Gastroesophageal sphincter (tissue), 4 donors: Measurements from ENCODE around the gene NCAPD2. TPM values are rescaled to one million over a fixed set of nuclear protein-coding genes. Genes with fewer than 3 reads are reported as not detected.
A peak's percentile ranks its signal among the peaks of the same experiment; 100 is the strongest.

Experiments
- ATAC-seq: fragments of 150-250 bp; one replicate; pipeline ENCODE4 v1.9.1; 2016; ENCODE audit warnings: mild to moderate bottlenecking, moderate library complexity
- H3K27ac ChIP-seq, 4 donors: fragments of 200-600 bp; sonication (generic) in 3 of 4; 1 replicate in 3 of 4; 2 replicates in 1 of 4; pipeline ENCODE4 v1.5.1; 2016 to 2019
- H3K27me3 ChIP-seq: fragments of 200-600 bp; sonication (generic); one replicate; pipeline ENCODE4 v1.5.1; 2019
- H3K36me3 ChIP-seq, 2 donors: fragments of 200-600 bp; sonication (generic); one replicate each; pipeline ENCODE4 v1.5.1; 2019; ENCODE audit warnings: control low read depth in 1 of 2
- H3K4me1 ChIP-seq, 3 donors: fragments of 200-600 bp; sonication (generic); 1 replicate in 2 of 3; 2 replicates in 1 of 3; pipeline ENCODE4 v1.5.1; 2016 to 2019; ENCODE audit warnings: control low read depth in 2 of 3
- H3K4me3 ChIP-seq, 2 donors: fragments of 200-600 bp; sonication (generic); one replicate each; pipeline ENCODE4 v1.5.1; 2019; ENCODE audit warnings: mild to moderate bottlenecking in 1 of 2, moderate library complexity in 1 of 2
- H3K9me3 ChIP-seq, 3 donors: fragments of 200-600 bp; sonication (generic); one replicate each; pipeline ENCODE4 v1.5.1; 2017 to 2019; ENCODE audit warnings: control low read depth in 2 of 3
- CTCF ChIP-seq, 4 experiments: fragments of 200-600 bp in 2 of 4; fragments of 450-650 bp in 2 of 4; sonication (generic) in 1 of 4; IDR thresholded peaks; one replicate each; pipeline ENCODE4 v1.5.1; 2017 to 2019; ENCODE audit warnings: antibody characterized with exemption in 4 of 4, mild to moderate bottlenecking in 2 of 4, moderate library complexity in 2 of 4
- EP300 ChIP-seq: sonication (generic); formaldehyde crosslinking; IDR thresholded peaks from one replicate; pipeline ENCODE4 v1.6.1; 2017; ENCODE audit warnings: antibody characterized with exemption, mild to moderate bottlenecking
- POLR2A ChIP-seq, 2 donors: fragments of 450-650 bp; IDR thresholded peaks; one replicate each; pipeline ENCODE4 v1.6.1; 2017; ENCODE audit warnings: antibody characterized with exemption in 2 of 2, mild to moderate bottlenecking in 2 of 2, moderate library complexity in 1 of 2
- POLR2AphosphoS5 ChIP-seq: sonication (generic); formaldehyde crosslinking; IDR thresholded peaks from one replicate; pipeline ENCODE4 v1.6.1; 2017; ENCODE audit warnings: antibody characterized with exemption
- WGBS, 2 donors: methylation state at CpG; one replicate each; pipeline ENCODE4 v1.1.5; 2018; ENCODE audit warnings: low coverage in 1 of 2; 5-methylcytosine and 5-hydroxymethylcytosine counted together
- total RNA-seq, 4 donors: library from RNA; depleted of rRNA; stranded (reverse); fragments of >200 nt; gene quantifications; one replicate each; pipeline ENCODE4 v1.1.0, GENCODE V29; 2016

Gene NCAPD2
- total RNA-seq, 4 donors from 2014 or later, result 21.2 to 28.0 (median 24.8) TPM

- TF ChIP-seq POLR2AphosphoS5 (no peak), POLR2A (IDR thresholded peaks at IDR 0.05) (no peak), EP300 (no peak), CTCF (IDR thresholded peaks at IDR 0.05) (no peak)
- 81 to 93% methylated on average over 2 of the region's 12 CpGs for WGBS, 2 donors
- Histone ChIP-seq H3K27ac (no peak overlapping the region), H3K4me3 (no peak overlapping the region), H3K4me1 (peaks cover 3 to 31% (median 5%) of the 10 kb centered on the region in 3 donors), H3K27me3 (no peaks in the 10 kb centered on the region), H3K36me3 (peaks cover 0 to 85% of the 10 kb centered on the region in 2 donors), H3K9me3 (no peaks in the 10 kb centered on the region)
- ATAC-seq, result no peak
Observed at GRCh38 chr12:6457220-6457945, 36.5 kb upstream of the NCAPD2 start.

- Histone ChIP-seq H3K9me3 (no peaks in the 10 kb centered on the region), H3K27me3 (no peaks in the 10 kb centered on the region), H3K4me1 (peaks cover 0 to 30% (median 0%) of the 10 kb centered on the region in 3 donors), H3K36me3 (peaks cover 0 to 92% of the 10 kb centered on the region in 2 donors), H3K4me3 (no peak overlapping the region), H3K27ac (no peak overlapping the region)
- TF ChIP-seq POLR2A (IDR thresholded peaks at IDR 0.05), result no peak
- TF ChIP-seq CTCF (IDR thresholded peaks at IDR 0.05), result no peak
- no peak for TF ChIP-seq POLR2AphosphoS5
- no peak for TF ChIP-seq EP300
- 90 to 92% methylated on average over 5 to 13 of the region's 14 CpGs for WGBS, 2 donors
- ATAC-seq, result no peak
Observed at GRCh38 chr12:6458281-6459003, 35.5 kb upstream of the NCAPD2 start.

DNA sequence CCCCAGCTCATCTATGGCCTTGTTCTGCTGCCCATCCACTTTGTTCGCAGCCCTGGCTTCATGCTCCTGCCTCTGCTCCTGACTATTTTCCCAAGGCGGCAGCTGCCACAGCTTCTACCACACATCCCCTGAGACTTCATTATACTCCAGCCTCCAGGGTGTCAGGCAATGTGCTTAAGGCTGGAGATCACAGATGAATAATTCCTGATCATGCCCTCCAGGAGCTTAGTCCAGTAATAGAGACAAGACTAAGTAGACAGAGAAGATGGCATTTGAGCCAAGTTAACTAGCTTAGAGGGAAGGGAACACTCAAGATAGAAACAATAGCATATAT lies 34.9 kb upstream of the NCAPD2 start:
- WGBS, 2 donors, result 100% methylated on average over 1 of the region's 2 CpGs; no CpG with 5 or more reads in 1 of the 2 donors
- no peak overlapping the region for H3K4me3 ChIP-seq
- peaks cover 0 to 28% (median 0%) of the 10 kb centered on the region in 3 donors for H3K4me1 ChIP-seq
- ATAC-seq, result no peak
- no peaks in the 10 kb centered on the region for H3K27me3 ChIP-seq
- no peaks in the 10 kb centered on the region for H3K9me3 ChIP-seq
- no peak overlapping the region for H3K27ac ChIP-seq
- no peak for TF ChIP-seq EP300
- no peak for TF ChIP-seq POLR2A (IDR thresholded peaks at IDR 0.05)
- H3K36me3 ChIP-seq, result peaks cover 0 to 92% of the 10 kb centered on the region in 2 donors

DNA sequence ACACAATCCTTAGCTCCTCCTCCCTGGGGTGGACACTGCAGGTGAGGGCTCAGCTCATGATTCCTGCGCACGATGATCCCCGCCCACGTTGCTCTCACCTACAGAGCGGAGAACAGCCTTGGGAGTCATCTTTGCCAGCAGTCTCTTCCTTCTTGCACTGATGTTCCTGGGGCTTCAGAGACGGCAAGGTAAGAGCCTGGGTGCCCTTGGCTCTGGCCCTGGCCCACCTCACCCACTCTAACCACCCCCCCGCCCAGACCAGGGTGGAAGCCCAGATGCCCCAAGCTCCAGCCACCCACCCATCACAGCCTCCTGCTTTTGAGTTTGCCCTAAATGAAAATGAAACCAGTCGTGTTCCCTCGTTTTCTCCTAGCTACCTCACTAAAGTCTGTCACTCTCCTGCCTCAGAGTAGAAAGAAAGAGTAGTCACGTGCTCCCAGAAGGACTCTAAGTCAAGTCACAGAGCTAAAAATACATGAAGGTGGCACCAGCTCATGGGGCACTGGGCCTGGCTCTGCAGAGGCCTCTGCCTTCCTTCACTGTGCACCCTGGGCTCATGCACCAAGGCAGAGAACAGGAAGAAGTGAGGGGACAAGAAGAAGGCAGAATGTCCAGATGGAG lies 33.0 kb upstream of the NCAPD2 start:
- no peak for ATAC-seq
- Histone ChIP-seq H3K4me1 (peaks cover 0 to 40% (median 0%) of the 10 kb centered on the region in 3 donors), H3K9me3 (no peaks in the 10 kb centered on the region), H3K27me3 (no peaks in the 10 kb centered on the region), H3K4me3 (no peak overlapping the region), H3K36me3 (peaks cover 0 to 91% of the 10 kb centered on the region in 2 donors), H3K27ac (peak overlapping the region in 3 of 4 donors; percentile 5 to 60 (median 54))
- 80 to 88% methylated on average over 4 to 9 of the region's 10 CpGs for WGBS, 2 donors
- no peak for TF ChIP-seq CTCF (IDR thresholded peaks at IDR 0.05)
- TF ChIP-seq POLR2A (IDR thresholded peaks at IDR 0.05), result no peak
- TF ChIP-seq EP300, result no peak
- TF ChIP-seq POLR2AphosphoS5, result no peak

GRCh38 chr12:6461401-6462233 lies 32.3 kb upstream of the NCAPD2 start:
- ATAC-seq, result peak; percentile 39
- TF ChIP-seq CTCF (IDR thresholded peaks at IDR 0.05), result no peak
- TF ChIP-seq POLR2AphosphoS5, result no peak
- no peak for TF ChIP-seq POLR2A (IDR thresholded peaks at IDR 0.05)
- no peak for TF ChIP-seq EP300

More at GRCh38 chr12:6461401-6462233, 32.3 kb upstream of the NCAPD2 start:
- H3K4me3 ChIP-seq, result no peak overlapping the region
- H3K9me3 ChIP-seq, result no peaks in the 10 kb centered on the region
- no peaks in the 10 kb centered on the region for H3K27me3 ChIP-seq
- H3K4me1 ChIP-seq, result peaks cover 0 to 47% (median 0%) of the 10 kb centered on the region in 3 donors
- H3K36me3 ChIP-seq, result peaks cover 0 to 92% of the 10 kb centered on the region in 2 donors
- 64 to 75% methylated on average over 3 of the region's 15 CpGs for WGBS, 2 donors
- peak overlapping the region in 3 of 4 donors; percentile 5 to 60 (median 54) for H3K27ac ChIP-seq
